Measurements from ENCODE around the gene TPT1. TPM values are rescaled to one million over a fixed set of nuclear protein-coding genes. Genes with fewer than 3 reads are reported as not detected.
"Not testable (repeated sequence)": the region's sequence is repeated elsewhere in the genome, so short reads cannot be mapped to it uniquely, and the experiment has no call there.

Gene TPT1
- total RNA-seq, 4 donors from 2014 or later = 1,719 to 2,278 (median 1,854) TPM

DNA sequence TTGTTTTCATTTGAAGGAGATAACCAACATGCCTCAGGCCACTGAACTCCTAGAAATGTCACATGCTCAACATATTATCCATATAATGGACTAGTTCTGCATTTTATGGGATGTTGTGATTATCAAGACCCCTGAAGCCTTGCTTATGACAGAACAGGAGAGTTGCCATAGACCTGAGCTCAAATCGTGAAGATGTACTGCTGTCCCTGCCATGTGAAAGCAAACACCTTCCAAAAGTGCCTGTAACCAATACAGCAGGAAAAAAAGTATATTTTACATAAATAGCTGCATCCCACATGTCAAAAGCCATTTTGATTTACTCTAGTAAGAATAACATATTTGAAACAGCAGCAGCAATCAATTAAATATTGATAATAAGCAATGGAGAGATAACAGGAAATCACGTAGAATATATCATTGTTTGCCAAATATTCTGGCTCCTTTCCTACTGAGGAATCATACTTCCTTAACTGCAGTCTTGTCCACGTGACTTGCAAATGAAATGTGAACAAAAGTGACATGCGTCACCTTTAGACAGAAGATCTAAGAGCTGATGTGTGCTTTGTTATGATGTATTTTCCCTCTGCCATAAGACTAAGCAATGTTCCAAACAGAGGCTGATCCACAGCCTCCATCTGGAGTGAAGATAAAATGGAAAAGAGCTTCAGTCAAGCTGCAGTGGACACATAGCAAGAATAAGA lies 43.6 kb upstream of the TPT1 start:
- DNase-seq = no peak
- TF ChIP-seq CTCF (IDR thresholded peaks at IDR 0.05) (no peak), POLR2A (IDR thresholded peaks at IDR 0.05) (no peak)
- Histone ChIP-seq H3K36me3 (peaks cover 0 to 16% (median 0%) of the 10 kb centered on the region in 3 donors), H3K9me3 (no peaks in the 10 kb centered on the region), H3K4me3 (no peak overlapping the region), H3K4me1 (no peaks in the 10 kb centered on the region), H3K27me3 (no peaks in the 10 kb centered on the region), H3K27ac (no peak overlapping the region)

DNA sequence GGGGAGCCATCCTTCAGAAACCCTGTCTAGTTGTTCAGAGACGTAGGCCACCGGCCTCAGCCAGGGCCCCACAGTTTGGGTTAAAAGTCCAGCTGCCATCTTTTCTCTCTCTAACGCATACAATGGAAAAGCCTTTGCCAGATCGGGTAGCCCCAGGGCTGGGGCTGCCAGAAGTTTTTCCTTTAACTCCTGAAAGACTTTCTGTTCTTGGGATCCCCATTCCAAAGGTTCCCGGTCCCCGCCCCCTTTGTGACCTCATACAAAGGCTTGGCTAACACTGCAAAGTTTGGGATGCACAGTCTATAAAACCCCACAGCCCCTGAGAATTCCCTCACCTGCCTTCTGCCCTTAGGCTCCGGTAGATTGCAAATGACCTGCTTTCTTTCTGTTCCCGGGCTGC lies 41.8 kb upstream of the TPT1 start:
- H3K4me3 ChIP-seq, DNase-seq, H3K27me3 ChIP-seq: not testable (repeated sequence)

DNA sequence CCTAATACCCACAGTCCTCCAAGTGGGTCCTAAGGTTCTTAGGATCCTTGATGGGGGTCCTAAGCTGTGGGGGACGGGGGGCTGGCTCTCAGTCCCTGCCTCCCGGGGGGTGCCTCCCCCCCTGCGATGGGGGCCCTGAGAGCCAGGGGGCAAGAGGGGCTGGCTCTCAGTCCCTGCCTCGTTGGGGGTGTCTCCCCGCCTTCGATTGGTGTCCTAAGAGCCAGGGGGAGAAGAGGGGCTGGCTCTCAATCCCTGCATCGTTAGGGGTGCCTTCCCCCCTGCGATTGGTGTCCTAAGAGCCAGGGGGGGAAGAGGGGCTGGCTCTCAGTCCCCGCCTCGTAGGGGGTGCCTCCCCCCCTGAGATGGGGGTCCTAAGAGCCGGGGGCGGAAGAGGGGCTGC lies 40.2 kb upstream of the TPT1 start:
- Histone ChIP-seq H3K27ac (no peak overlapping the region), H3K9me3 (no peaks in the 10 kb centered on the region), H3K4me3 (no peak overlapping the region), H3K4me1 (no peaks in the 10 kb centered on the region), H3K36me3 (peaks cover 0 to 16% (median 0%) of the 10 kb centered on the region in 3 donors), H3K27me3 (no peaks in the 10 kb centered on the region)
- DNase-seq = no peak
- TF ChIP-seq CTCF (IDR thresholded peaks at IDR 0.05) (no peak), POLR2A (IDR thresholded peaks at IDR 0.05) (no peak)

More for the DNA sequence above, 41.8 kb upstream of the TPT1 start:
- H3K9me3 ChIP-seq, H3K27ac ChIP-seq, H3K4me1 ChIP-seq: not testable (repeated sequence)
- H3K36me3 ChIP-seq = peaks cover 0 to 16% (median 0%) of the 10 kb centered on the region in 3 donors

GRCh38 chr13:45380708-45381107 lies 39.7 kb upstream of the TPT1 start:
- not testable (repeated sequence) for H3K27ac ChIP-seq, H3K4me3 ChIP-seq, H3K4me1 ChIP-seq, H3K9me3 ChIP-seq, H3K27me3 ChIP-seq
- H3K36me3 ChIP-seq = peaks cover 0 to 16% (median 0%) of the 10 kb centered on the region in 3 donors
- peak in 1 of 3 donors; percentile 34 for DNase-seq

GRCh38 chr13:45379516-45379915 lies 38.5 kb upstream of the TPT1 start:
- H3K27ac ChIP-seq = not testable (repeated sequence)

DNA sequence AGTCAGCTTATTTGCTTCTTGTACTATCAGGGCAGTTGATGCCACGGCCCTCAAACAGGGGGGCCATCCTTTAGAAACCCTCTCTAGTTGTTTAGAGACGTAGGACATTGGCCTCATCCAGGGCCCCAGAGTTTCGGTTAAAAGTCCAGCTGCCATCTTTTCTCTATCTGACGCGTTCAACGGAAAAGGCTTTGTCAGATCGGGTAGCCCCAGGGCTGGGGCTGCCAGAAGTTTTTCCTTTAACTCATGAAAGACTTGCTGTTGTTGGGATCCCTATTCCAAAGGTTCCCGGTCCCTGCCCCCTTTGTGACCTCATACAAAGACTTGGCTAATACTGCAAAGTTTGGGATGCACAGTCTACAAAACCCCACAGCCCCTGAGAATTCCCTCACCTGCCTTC lies 37.8 kb upstream of the TPT1 start:
- DNase-seq = peak in 1 of 3 donors; percentile 19
- not testable (repeated sequence) for H3K36me3 ChIP-seq, H3K4me1 ChIP-seq, H3K27me3 ChIP-seq, H3K4me3 ChIP-seq, H3K9me3 ChIP-seq, H3K27ac ChIP-seq

More at GRCh38 chr13:45379516-45379915, 38.5 kb upstream of the TPT1 start:
- H3K4me1 ChIP-seq, H3K9me3 ChIP-seq, H3K36me3 ChIP-seq, H3K27me3 ChIP-seq, H3K4me3 ChIP-seq: not testable (repeated sequence)
- peak in 1 of 3 donors; percentile 17 for DNase-seq

GRCh38 chr13:45377314-45377713 lies 36.3 kb upstream of the TPT1 start:
- not testable (repeated sequence) for H3K4me3 ChIP-seq, H3K4me1 ChIP-seq, H3K27me3 ChIP-seq, H3K36me3 ChIP-seq, DNase-seq, H3K27ac ChIP-seq, H3K9me3 ChIP-seq

- not testable (repeated sequence) for DNase-seq, H3K36me3 ChIP-seq
Observed at GRCh38 chr13:45376651-45377050, 35.7 kb upstream of the TPT1 start.

GRCh38 chr13:45374917-45375316 lies 33.9 kb upstream of the TPT1 start:
- no peaks in the 10 kb centered on the region for H3K27me3 ChIP-seq
- no peak for TF ChIP-seq POLR2A (IDR thresholded peaks at IDR 0.05)
- TF ChIP-seq CTCF (IDR thresholded peaks at IDR 0.05) = no peak
- DNase-seq = no peak
- H3K4me1 ChIP-seq = peaks cover 0 to 11% (median 0%) of the 10 kb centered on the region in 4 donors
- no peaks in the 10 kb centered on the region for H3K36me3 ChIP-seq
- no peaks in the 10 kb centered on the region for H3K9me3 ChIP-seq
- no peak overlapping the region for H3K27ac ChIP-seq
- no peak overlapping the region for H3K4me3 ChIP-seq

More at GRCh38 chr13:45376651-45377050, 35.7 kb upstream of the TPT1 start:
- H3K4me3 ChIP-seq, H3K27ac ChIP-seq, H3K9me3 ChIP-seq, H3K27me3 ChIP-seq: not testable (repeated sequence)
- peaks cover 0 to 11% (median 0%) of the 10 kb centered on the region in 4 donors for H3K4me1 ChIP-seq
